Loucy (cell line): Measurements from ENCODE around the gene ABL2.

ENCODE experiments used
- EZH2phosphoT487 ChIP-seq: fragments of 200-600 bp; IDR thresholded peaks from 2 replicates; pipeline ENCODE4 v1.6.1; 2018; ENCODE audit warnings: antibody characterized with exemption, mild to moderate bottlenecking, moderate library complexity, borderline replicate concordance
- TF ChIP-seq, protein P1 (sequence below): fragments of 200-600 bp; sonication (generic); conservative IDR thresholded peaks from 2 replicates; pipeline ENCODE4 v1.5.1; 2014; ENCODE audit warnings: mild to moderate bottlenecking, antibody characterized with exemption, low read length

DNA sequence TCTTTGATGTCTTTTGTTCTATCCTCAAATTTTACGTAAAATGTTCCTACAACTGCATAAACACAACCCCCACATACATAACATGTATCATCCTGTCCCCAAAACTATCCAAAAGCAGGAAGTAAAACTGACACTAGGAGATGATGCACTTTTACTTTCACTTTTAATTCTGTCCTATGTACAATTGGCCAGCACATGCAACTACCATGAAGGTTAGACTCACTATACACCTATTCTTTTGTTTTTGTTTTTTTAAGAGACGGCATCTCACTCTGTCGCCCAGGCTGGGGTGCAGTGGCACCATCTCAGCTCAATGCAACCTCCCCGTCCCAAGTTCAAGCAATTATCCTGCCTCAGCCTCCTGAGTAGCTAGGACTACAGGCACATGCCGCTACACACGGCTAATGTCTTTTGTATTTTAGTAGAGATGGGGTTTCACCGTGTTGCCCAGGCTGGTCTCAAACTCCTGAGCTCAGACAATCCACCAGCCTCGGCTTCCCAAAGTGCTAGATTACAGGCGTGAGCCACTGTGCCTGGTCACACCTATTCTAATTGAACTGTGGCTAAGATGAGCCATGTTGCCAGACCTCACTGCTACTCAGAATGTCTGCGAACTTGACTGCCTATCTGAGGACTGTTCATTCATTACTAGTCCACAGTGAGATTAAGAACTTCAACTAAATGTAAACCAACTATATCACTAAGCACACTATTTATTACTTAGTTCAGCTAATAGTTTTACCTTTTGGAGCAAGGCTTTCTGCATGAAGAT, 99.6 kb downstream of the ABL2 start:
- TF ChIP-seq, protein P1, sequence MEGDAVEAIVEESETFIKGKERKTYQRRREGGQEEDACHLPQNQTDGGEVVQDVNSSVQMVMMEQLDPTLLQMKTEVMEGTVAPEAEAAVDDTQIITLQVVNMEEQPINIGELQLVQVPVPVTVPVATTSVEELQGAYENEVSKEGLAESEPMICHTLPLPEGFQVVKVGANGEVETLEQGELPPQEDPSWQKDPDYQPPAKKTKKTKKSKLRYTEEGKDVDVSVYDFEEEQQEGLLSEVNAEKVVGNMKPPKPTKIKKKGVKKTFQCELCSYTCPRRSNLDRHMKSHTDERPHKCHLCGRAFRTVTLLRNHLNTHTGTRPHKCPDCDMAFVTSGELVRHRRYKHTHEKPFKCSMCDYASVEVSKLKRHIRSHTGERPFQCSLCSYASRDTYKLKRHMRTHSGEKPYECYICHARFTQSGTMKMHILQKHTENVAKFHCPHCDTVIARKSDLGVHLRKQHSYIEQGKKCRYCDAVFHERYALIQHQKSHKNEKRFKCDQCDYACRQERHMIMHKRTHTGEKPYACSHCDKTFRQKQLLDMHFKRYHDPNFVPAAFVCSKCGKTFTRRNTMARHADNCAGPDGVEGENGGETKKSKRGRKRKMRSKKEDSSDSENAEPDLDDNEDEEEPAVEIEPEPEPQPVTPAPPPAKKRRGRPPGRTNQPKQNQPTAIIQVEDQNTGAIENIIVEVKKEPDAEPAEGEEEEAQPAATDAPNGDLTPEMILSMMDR, result no peak
- TF ChIP-seq EZH2phosphoT487, result no peak
